GM21619 (cell line): Measurements from ENCODE around the gene CD68.

Experiments used
- ATAC-seq: cut with Tn5 transposase; IDR thresholded peaks from one replicate; pipeline ENCODE4 v1.9.1; 2021; ENCODE audit not compliant: unreplicated experiment

Gene CD68

GRCh38 chr17:7579001-7579833 lies at the start of gene CD68:
Gene CD68, plus strand, starts transcription at chr17:7579638. Its CDS starts 40 bp downstream, at chr17:7579678.
- ATAC-seq, result peak; percentile 44

- no peak for ATAC-seq
These were observed 49.2 kb upstream of the CD68 start for GRCh38 chr17:7530023-7530900.

- ATAC-seq, result no peak
These were observed 41.4 kb upstream of the CD68 start for GRCh38 chr17:7538050-7538449.

GRCh38 chr17:7538891-7539545 lies 40.4 kb upstream of the CD68 start:
- no peak for ATAC-seq

GRCh38 chr17:7541074-7541621 lies 38.3 kb upstream of the CD68 start:
- no peak for ATAC-seq

GRCh38 chr17:7544911-7545310 lies 34.5 kb upstream of the CD68 start:
- no peak for ATAC-seq

GRCh38 chr17:7548585-7549400 lies 30.6 kb upstream of the CD68 start, which contains the start of gene TNFSF12:
Gene TNFSF12, plus strand, starts transcription at chr17:7549058. Its CDS starts 96 bp downstream, at chr17:7549154.
- ATAC-seq, result no peak

GRCh38 chr17:7549401-7550055 lies 29.9 kb upstream of the CD68 start:
- ATAC-seq, result no peak

- no peak for ATAC-seq
These were observed 29.1 kb upstream of the CD68 start for GRCh38 chr17:7550344-7550743.

- no peak for ATAC-seq
These were observed 28.0 kb upstream of the CD68 start for GRCh38 chr17:7551396-7551795.

- no peak for ATAC-seq
These were observed 26.8 kb upstream of the CD68 start for GRCh38 chr17:7552621-7553051.

- no peak for ATAC-seq
These were observed 26.1 kb upstream of the CD68 start for GRCh38 chr17:7553356-7553755.

GRCh38 chr17:7555320-7555948 lies 24.0 kb upstream of the CD68 start:
- ATAC-seq, result no peak

GRCh38 chr17:7556627-7557026 lies 22.8 kb upstream of the CD68 start:
- ATAC-seq, result no peak

- no peak for ATAC-seq
These were observed 22.2 kb upstream of the CD68 start for GRCh38 chr17:7557147-7557764.

GRCh38 chr17:7557775-7558543 lies 21.5 kb upstream of the CD68 start:
- no peak for ATAC-seq

- ATAC-seq, result no peak
These were observed 20.7 kb upstream of the CD68 start, which contains the start of gene TNFSF13 for GRCh38 chr17:7558544-7559319. Gene TNFSF13, plus strand, starts transcription at chr17:7558750. Its CDS starts 290 bp downstream, at chr17:7559040.
